CD4-positive, alpha-beta T cell treated with Interleukin-4 for 4 hours (primary cell): ENCODE measurements around the gene FBXO22.
"Not testable (repeated sequence)": the region's sequence is repeated elsewhere in the genome, so short reads cannot be mapped to it uniquely, and the experiment has no call there.

ENCODE experiments used
- DNase-seq: peaks from one replicate; pipeline ENCODE4 v3.0.0-alpha.2; 2020

FBXO22 gene

DNA sequence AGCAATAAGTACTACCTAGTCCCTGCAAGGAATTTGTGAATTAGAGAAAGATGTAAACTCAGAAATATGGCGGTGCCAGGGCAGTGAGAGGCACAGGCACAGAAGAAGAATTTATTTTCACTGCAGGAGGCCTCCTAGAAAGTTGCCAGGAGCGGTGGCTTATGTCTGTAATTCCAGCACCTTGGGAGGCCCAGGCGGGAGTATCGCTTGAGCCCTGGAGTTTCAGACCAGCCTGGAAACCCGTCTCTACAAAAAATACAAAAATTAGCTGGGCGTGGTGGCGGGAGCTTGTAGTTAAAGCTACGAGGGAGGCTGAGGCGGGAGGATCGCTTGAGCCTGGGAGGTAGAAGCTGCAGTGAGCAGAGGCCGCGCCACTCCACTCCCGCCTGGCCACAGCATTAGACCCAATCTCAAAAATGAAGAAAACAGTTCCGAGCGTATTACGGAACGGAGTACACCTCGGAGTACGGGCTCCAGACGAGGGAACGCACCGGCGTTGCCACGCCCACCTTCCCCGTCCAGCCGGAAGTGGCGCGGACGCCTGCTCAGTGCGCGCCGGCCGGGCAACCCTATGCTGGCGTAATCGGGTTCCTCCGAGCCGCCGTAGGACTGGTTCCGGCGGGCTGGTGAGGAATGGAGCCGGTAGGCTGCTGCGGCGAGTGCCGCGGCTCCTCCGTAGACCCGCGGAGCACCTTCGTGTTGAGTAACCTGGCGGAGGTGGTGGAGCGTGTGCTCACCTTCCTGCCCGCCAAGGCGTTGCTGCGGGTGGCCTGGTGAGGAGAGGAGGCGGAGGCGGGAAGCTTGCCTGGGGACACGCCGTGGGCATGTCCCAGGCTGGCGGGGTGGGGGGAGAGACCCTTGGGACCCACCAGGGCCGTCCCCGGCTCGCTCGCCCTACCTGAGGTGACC is at the start of gene FBXO22:
Gene FBXO22, plus strand, starts transcription at position 548 of the 909 bp plus-strand sequence. Its CDS starts 86 bp downstream, at position 634.
- peak; percentile 88 for DNase-seq

DNA sequence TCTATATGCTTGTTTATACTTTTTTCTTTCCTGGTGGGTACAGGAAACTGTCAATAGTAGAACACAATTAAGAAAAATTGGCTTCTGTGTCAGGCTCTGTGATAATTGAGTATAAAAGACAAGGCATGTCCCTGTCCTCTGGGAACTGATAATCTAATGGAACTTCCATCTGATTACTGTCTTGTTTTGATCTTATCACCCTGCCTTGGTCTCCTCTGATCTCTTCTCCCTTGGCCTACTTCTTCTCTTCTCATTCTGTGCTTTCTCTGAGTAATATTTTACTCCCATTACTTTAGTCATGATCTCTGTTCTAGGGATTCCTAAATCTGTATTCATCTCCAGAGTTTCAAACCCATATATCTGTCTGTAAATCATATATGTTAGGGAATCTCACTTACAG is 45.8 kb upstream of the FBXO22 start:
- no peak for DNase-seq

DNA sequence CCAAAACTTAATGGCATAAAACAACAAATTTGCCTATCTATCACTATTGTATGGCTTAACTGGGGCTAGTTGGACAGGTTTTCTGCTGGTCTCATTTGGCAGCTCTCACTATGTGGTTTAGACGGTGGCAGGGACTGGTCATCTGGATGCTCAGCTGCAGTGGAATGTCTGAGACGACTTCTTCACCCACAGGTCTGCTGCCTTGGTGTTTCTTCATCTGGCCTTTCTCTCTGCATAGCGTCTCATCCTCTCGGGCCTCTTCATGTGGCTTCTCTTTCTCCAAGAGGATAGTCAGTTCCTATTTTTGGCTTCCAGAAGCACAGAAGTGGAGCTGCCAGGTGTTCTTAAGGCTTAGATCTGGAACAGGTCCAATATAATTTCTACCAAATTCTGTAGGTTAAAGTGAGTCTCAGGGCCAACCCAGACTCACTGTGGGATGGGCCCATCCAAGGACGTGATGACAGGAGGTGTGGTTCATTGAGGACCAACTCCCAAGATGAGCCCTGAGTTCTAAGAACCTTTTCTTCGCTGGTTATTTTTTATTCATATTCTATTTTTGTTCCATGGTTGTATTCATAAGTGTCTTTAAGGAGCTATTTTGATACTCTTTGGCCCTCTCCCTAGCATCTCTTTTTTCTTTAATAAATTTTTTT is 41.8 kb upstream of the FBXO22 start:
- no peak for DNase-seq

DNA sequence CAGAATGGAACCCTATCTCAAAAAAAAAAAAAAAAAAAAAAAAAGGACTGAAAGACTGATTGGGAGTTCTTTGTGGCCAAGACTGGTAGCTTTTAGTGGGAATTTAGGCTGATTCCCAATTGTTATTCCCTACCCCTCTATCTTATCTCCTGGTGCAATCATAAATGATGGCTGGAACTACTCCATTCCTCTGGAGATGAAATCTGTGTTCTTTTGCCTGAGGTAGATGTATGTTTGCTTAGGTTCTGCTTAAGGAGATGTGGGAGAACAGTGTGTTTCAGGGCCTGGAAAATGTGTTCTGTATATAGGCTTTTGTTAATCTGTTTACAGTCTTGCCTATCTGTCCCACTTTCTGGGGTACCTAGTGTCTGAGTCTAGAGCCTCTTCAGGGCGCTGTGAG is 40.9 kb upstream of the FBXO22 start:
- no peak for DNase-seq

DNA sequence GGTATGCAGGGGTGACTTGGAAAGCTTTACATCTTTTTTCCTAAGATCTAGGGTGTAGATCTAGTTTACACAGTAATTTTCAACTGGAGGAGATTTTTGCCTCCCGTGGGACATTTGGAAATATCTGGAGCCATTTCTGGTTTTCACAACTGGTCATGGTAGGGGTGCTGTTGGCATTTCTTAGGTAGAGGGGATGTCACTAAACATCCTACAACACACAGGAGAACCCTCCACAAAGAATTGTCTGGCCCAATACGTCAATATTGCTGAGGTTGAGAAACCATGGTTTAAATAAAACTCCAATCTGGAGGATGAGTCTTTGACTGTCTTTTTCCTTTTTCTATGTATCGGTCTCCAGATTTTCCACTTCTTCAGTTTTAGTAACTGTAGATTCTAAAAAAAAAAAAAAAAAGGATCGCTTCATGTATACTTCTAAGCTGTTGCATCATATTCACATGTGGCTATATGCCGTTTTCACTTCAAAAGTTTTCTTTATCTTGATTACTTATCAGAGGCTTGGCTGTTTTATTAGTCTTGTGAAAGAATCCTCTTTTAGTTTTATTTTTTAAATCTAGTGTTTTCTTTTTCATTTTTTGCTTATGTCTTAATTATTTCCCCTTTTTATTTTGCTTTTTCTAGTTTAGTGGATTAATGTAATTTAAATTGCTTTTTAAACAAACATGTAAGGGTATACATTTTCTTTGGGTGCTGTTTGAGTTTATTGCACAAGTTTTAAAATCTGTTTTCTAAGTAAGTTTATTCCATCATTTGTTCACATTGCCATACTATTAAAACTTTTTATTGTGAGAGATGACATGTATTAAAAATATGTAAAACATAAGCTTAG is 39.2 kb upstream of the FBXO22 start:
- DNase-seq = no peak

DNA sequence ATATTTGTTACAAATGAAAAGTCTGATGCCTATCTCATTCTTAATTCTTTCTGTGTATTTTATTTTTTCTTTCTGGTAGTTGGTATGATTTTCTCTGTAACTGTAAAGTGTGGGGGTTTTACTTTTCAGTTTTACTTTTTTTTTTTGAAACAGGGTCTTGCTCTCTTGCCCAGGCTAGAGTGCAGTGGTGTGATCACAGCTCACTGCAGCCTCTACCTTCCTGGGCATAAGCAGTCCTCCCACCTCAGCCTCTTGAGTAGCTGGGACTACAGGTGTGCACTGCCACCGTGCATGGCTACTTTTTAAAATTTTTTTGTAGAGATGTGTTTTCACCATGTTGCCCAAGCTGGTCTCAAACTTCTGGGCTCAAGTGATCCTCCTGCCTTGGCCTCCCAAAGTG is 37.6 kb upstream of the FBXO22 start:
- not testable (repeated sequence) for DNase-seq

DNA sequence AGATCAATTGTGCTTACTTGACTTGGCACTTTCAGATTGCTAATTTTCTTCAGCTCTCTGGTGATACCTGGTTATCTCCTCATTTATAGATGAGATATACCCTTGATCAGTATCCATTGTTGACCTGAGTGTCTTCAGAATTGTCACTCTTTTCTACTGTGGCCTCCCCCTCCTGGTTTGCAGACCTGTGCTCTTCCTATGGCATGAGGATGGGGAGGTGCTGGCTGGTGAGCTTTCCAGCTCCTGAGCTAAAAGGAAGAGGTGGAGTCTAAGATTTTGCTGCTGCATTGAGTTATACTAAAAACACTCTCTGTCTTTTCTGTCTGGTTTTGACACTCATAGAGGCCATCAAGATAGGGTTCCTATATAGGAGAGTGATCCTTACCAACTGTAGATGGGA is 36.8 kb upstream of the FBXO22 start:
- no peak for DNase-seq

DNA sequence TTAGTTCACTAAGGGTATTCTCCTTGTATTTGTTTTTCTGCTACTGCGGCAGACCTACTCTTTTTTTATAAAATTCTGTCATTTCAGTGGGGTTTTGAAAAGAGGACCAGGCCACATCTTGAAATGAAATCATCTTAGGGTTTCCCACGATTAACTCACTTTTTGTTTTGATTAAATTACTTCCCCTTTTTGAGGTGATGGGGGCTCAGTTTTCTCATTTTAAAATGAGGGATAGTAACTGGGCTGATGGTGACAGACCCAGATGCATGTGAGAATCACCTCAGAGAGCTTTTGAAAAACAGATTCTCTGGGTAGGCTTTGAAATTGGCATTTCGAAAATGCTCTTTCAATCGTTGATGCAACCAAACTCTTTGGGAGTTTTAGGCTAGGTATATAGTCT is 36.2 kb upstream of the FBXO22 start:
- no peak for DNase-seq

DNA sequence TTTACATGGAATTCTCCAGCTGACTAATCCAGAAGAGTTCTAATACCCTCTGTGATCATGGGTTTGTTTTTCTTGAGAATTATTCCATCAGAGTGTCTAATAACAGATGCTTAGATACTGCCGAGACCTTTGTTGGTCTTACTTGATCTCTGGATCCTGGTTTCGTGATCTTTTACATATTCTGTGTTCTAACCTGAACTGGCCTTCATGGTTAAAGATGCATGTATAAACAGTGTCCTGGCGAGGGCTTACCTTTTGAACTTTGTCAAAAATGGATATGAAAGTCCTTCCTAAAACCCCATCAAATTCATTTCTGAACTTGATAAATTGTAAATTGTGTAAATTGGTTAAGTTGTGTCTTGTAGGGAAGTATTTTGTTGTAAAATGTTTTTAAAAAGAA is 35.7 kb upstream of the FBXO22 start:
- DNase-seq = no peak

DNA sequence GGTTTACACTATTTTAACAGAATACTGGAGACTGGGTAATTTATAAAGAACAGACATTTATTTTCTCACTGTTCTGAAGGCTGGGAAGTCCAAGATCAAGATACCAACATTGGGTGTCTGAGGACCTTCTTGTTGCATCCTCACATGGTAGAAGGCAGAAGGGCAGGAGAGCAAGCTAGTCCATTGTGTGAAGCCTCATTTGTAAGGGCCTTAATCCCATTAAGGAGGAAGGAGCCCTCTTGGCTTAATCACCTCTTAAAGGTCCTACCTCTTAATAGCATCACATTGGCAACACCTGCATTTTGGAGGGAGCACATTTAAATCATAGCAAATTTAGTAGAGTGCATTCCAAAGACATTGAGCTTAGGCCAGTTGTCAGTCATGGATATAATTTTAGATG is 34.2 kb upstream of the FBXO22 start:
- DNase-seq = no peak

DNA sequence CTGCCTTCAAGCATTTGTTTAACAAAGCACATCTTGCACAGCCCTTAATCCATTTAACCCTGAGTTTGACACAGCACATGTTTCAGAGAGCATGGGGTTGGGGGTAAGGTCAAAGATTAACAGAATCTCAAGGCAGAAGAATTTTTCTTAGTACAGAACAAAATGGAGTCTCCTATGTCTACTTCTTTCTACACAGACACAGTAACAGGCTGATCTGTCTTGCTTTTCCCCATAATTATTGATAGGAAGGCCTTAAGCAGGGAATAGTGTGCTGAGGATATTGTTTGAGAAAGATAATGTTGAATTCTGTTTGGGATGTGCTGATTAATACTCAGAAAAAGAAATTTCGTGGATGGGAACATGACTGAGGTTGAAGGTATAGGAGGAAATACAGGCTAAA is 32.1 kb upstream of the FBXO22 start:
- not testable (repeated sequence) for DNase-seq

DNA sequence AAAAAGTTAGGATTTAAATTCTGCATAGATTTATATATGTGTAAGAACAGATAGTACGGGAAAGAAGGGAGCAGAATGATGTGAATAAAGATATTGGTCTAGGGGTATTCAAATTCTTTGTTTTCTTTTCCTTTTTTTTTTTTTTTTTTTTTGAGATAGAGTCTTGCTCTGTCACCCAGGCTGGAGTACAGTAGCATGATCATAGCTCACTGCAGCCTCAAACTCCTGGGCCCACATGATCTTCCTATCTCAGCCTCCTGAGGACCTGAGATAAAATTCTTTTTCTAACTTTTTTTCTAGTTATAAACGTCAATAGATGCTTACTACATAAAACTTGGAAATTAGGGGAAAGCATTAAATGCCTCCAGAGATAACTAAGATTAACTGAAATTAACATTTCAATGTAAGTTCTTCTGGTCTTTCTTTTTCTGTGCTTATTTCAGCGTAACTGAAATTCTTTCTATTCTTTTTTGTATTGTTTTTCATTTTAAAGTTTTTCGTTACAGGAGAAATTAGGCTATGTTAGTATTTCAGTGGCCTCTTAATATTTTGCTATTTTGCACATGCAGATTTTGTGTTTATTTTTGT is 31.2 kb upstream of the FBXO22 start:
- no peak for DNase-seq

DNA sequence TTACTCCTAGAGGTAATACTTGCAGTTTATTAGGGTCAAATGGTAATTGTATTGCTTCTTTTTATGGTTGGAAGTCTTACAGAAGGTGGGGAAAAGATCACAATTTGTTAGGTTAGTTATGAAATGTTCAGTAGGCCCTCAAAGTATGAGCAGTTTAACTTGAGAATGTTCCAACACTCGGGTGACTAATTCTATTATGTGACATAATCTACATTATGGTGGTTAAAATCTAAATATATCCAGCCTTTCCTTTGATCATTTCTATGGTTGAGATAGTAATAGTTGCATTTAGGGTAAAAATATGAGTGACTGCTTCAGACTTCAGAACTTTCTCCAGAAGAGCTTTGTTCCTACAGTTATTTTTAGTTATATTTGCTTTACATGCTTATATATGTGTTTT is 19.6 kb upstream of the FBXO22 start:
- DNase-seq = no peak

DNA sequence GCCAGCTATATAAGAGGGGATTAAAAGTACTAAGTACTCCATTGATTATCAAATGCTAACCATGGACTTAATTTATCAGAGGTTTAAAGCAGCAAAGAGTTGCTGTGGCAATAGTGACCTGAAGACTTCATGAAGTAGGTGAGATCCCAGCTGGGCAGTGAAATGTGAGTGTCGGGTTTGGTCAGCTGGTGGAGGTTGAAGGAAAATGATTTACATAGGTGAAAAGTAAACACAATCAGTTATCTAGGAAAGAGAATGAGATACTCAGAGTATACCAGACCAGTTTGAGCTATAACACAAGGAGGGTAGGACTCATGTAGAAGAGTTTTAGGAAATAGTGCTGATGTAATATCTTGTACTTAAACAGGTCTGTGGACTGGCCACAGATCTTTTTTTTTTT is 16.5 kb upstream of the FBXO22 start:
- DNase-seq = no peak

DNA sequence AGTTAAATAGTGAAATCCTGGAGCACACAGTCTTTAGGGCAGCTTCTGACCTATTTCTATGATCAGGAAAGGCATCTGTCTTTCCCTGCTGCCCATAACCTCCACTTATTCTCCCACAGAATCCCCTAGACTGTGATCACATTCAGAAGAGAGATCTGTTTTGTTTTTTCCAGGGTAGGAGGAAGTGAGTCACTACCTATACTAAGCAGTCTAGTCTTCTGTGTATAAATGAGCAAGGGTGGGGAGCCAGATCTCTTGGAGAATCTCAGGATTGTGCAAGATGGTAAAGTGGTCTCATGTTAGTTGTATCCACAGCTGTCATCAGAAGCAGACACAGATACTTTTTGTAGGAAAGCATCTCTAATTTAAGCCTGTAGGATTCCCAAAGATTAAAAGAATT is 11.8 kb upstream of the FBXO22 start:
- DNase-seq = no peak

DNA sequence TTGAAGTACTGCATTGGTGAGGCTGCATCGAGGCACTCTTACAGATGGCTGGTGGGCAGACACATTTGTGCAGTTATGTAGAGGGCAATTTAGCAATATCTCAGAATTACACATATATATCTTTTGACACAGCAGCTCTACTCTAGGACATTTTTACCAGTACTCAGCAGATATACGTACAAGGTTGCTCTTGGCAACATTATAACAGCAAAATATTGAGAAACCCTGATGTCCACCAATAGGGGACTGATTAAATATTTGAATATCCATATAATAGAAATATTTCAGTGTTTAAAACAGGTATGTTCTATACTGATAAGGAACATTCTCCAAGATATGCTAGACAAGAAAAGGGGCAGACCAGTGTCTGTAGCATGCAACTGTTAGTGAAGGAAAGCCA is 7.9 kb upstream of the FBXO22 start:
- no peak for DNase-seq

DNA sequence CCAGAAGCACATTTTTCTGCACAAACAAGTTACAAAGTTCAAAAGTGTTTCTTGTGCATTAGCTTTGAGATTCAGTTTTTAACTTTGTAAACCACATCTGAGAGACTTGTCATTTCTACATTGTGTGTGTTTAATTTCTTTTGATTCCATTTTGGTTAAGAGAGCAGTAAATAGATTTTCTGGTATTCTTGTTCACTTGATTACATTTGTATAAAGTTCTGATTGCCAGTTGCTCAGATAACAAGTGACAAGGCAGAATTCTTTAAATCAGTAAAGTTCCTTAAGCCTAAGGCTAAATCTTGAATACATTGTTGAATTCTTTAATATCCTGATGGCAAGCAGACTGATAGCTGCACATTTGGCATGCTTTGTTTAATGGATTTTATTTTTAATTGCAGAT is 3.1 kb upstream of the FBXO22 start:
- no peak for DNase-seq

DNA sequence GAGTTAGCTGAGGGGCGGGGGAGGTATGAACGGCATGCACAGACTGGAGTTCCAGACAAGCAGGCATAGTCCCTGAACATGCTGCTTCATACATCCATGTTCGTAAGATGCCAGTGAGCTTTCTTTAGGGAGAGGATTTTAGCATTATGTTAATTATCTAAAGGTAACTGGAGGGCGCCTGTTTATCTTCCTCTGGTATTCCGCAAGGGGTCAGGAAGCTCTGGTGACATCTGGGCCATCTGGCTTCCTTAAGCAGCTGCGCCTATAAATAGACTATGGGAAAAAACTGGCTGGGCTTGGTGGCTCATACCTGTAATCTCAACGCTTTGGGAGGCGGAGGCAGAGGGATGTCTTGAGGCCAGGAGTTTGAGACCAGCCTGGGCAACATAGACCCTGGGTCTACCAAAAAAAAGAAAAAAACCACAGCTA is 1.5 kb upstream of the FBXO22 start:
- DNase-seq = no peak

DNA sequence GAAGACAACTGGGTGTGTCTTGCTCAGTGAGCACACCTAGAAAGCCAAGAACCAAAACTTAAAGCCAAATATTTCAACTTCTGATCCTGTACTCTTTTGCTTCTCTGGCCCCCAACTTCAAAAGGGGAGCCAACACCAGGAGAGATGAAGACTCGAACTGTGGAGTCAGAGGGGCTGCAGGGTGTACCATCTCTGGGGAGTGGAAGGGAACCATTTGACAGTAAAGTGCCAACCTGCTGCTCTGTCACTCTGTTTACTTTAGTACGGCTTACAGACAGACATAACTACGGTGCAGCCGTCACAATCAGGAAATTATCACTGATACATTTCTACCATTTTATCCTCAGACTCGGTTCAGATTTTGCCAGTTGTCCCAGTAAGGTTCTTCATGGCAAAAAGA is 1.6 kb downstream of the FBXO22 start:
- no peak for DNase-seq

DNA sequence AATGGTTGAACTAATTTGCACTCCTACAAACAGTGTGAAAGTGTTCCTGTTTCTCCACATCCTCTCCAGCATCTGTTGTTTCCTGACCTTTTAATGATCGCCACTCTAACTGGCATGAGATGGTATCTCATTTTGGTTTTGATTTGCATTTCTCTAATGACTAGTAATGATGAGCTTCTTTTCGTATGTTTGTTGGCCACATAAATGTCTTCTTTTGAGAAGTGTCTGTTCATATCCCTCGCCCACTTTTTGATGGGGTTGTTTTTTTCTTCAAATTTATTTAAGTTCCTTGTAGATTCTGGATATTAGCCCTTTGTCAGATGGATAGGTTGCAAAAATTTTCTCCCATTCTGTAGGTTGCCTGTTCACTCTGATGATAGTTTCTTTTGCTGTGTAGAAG is 6.7 kb downstream of the FBXO22 start:
- not testable (repeated sequence) for DNase-seq

DNA sequence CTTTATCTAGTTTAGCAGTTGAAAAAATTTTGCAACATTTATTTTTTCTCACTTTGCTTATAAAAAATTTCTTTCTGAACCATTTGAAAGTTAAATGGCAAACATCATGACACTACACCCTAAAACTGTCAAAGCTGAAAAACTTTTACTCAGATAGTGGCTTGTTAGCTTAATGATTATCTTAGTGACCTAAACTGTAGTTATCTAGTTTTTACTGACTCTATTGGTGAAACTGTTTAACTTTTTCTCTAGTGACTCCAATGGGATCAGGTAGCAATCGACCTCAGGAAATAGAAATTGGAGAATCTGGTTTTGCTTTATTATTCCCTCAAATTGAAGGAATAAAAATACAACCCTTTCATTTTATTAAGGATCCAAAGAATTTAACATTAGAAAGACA is 13.3 kb downstream of the FBXO22 start:
- no peak for DNase-seq

DNA sequence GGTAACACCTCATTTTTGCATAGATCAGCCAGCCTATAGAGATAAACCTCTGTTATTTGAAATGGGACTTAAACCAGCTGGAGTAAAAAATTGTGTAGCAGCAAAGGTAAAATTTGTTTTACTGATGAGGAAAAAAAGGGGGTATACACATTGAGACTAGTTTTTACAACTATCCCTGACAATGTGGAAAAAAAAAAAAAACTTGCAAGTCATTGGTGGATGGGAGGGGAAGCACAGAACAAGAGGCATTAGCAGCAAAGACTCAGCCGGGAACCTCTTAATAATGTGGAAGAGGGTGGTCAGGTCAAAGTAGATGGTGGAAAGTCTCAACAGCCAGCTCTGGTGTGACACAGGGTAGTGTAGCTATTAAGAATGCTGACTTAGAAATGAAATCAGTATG is 14.5 kb downstream of the FBXO22 start:
- DNase-seq = no peak

DNA sequence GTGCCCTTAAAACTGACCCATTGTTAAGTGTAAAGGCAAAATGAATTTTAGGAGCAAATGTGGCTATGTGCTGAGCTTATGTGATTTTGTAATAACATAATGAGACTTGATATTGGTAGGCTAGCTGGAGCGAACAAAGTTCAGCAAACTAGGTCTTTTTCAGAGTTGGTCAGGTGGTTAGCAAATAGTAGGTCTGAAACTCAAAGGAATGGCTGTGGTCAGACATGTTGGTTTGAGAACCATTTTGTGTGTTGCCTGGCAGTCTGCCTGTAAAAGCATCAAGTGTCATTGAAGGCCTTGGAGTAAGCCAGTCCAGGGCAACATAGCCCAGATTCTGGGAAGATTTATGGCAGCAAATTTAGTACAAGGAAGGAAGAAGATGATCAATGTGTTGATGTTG is 16.4 kb downstream of the FBXO22 start:
- DNase-seq = no peak
